ENCODE results near the gene GTSE1. TPM values are rescaled to one million over a fixed set of nuclear protein-coding genes. Genes with fewer than 3 reads are reported as not detected.

The GTSE1 gene
- total and polyA plus RNA-seq, 2 of the 13 experiments (the other 11 are each of a cell fraction or from before 2014, with no cell fraction given): 10.7 to 13.5 TPM

- no peaks in the 10 kb centered on the region for H3K27me3 ChIP-seq (ENCODE audit: control insufficient read depth in 1 of 2, insufficient read depth in 2 of 2, low read length in 2 of 2)
- ATAC-seq (no peak), DNase-seq (ENCODE audit: low spot score) (no peak), FAIRE-seq (no peak)
- H3K4me1 ChIP-seq (ENCODE audit: insufficient read depth, low read length): peaks cover 32% of the 10 kb centered on the region
- ChIA-PET CTCF (ENCODE audit: low intra/inter-chr PET ratio, low total read pairs) (interaction anchor here (3.0 kb wide), 1 partner anchor 21 kb away, joined by 48 read pairs; no protein-coding TSS in a partner anchor), POLR2A (interaction anchor here (1.5 kb wide), 1 partner anchor 9 kb away, joined by 5 read pairs; no protein-coding TSS in a partner anchor)
- no peaks in the 10 kb centered on the region for H4K20me1 ChIP-seq (ENCODE audit: insufficient read depth, low read length)
- H3K4me2 ChIP-seq (ENCODE audit: low read depth, low read length): no peak overlapping the region
- H3K79me2 ChIP-seq (ENCODE audit: insufficient read depth, low read length): no peaks in the 10 kb centered on the region
- 88% methylated on average over 15 of the region's 31 CpGs for WGBS (ENCODE audit: low lambda C conversion rate)
- H3K9me3 ChIP-seq (ENCODE audit: low read length): no peaks in the 10 kb centered on the region
- BruUV-seq (replicated peaks): no TSS peak
- H3K9ac ChIP-seq (ENCODE audit: insufficient read depth, low read depth, low read length): no peak overlapping the region
- no peak for TF ChIP-seq ZBTB7A (CRISPR knock-in tag; IDR thresholded peaks at IDR 0.05)
- no peak for TF ChIP-seq HMGXB3 (CRISPR knock-in tag; IDR thresholded peaks at IDR 0.05; ENCODE audit: borderline replicate concordance)
- no peak for TF ChIP-seq PHF21A (CRISPR knock-in tag; IDR thresholded peaks at IDR 0.05)
- no peak for TF ChIP-seq XRCC5 (optimal IDR thresholded peaks at IDR 0.05; ENCODE audit: low read length)
- no peak for TF ChIP-seq ZNF746 (CRISPR knock-in tag; IDR thresholded peaks at IDR 0.05)
- TF ChIP-seq HES4 (CRISPR knock-in tag; IDR thresholded peaks at IDR 0.05; ENCODE audit: borderline replicate concordance): no peak
- TF ChIP-seq ZNF772 (CRISPR knock-in tag; IDR thresholded peaks at IDR 0.05): no peak
- no peak for TF ChIP-seq MYNN (CRISPR knock-in tag; IDR thresholded peaks at IDR 0.05; ENCODE audit: low read depth)
- TF ChIP-seq ZNF264 (CRISPR knock-in tag; IDR thresholded peaks at IDR 0.05): no peak
- intact Hi-C loops (cut with micrococcal nuclease; ENCODE audit: unreplicated experiment) (no loop called here), in situ Hi-C loops (cut with HindIII; ENCODE audit: extremely low pct_ligation_motif_present, low pct_unique_long_range_greater_than_20kb) (loop anchor here (5.0 kb wide), 2 partner anchors 73 to 168 kb away; partner anchors contain the start of gene CELSR1)
- no peaks in the 10 kb centered on the region for H3K36me3 ChIP-seq (replicated peaks in 1 of 2; ENCODE audit: control insufficient read depth in 1 of 2, insufficient read depth in 2 of 2, low read length in 2 of 2)
- no peak overlapping the region for H3K4me3 ChIP-seq (replicated peaks in 1 of 3; ENCODE audit: insufficient read depth in 1 of 3, low read depth in 2 of 3, low read length in 3 of 3)
- H2AFZ ChIP-seq (ENCODE audit: low read length): no peak overlapping the region
- H3K27ac ChIP-seq (ENCODE audit: extremely low read length, insufficient read depth, low read length): no peak overlapping the region
Observed at GRCh38 chr22:46368871-46369715, 72.4 kb downstream of the GTSE1 start.

Measured in HepG2 (cell line).